HG03139 (cell line): Measurements from ENCODE around the gene ARHGDIA.

ENCODE experiments used
- ATAC-seq: cut with Tn5 transposase; IDR thresholded peaks from one replicate; pipeline ENCODE4 v1.9.1; 2021; ENCODE audit not compliant: unreplicated experiment

ARHGDIA gene

GRCh38 chr17:81870981-81871386, at the start of gene ARHGDIA:
ARHGDIA (minus strand) TSS chr17:81871337; CDS start chr17:81869930, 1,407 bp downstream.
- ATAC-seq, result no peak

GRCh38 chr17:81918832-81919545, 47.9 kb upstream of the ARHGDIA start:
- ATAC-seq, result no peak

GRCh38 chr17:81918333-81918669, 47.2 kb upstream of the ARHGDIA start:
- ATAC-seq, result peak; percentile 5

- ATAC-seq, result peak; percentile 51
These were observed 46.6 kb upstream of the ARHGDIA start, which contains the start of gene SIRT7 for GRCh38 chr17:81917565-81918332. SIRT7 (minus strand) TSS chr17:81918176; CDS start chr17:81918131, 45 bp downstream.

- no peak for ATAC-seq
These were observed 45.3 kb upstream of the ARHGDIA start for GRCh38 chr17:81916234-81917001.

GRCh38 chr17:81915331-81915730, 44.2 kb upstream of the ARHGDIA start:
- ATAC-seq, result no peak

GRCh38 chr17:81914103-81914850, 43.1 kb upstream of the ARHGDIA start:
- no peak for ATAC-seq

- ATAC-seq, result no peak
These were observed 42.4 kb upstream of the ARHGDIA start for GRCh38 chr17:81913394-81914102.

GRCh38 chr17:81912441-81913309, 41.5 kb upstream of the ARHGDIA start:
- ATAC-seq, result no peak

GRCh38 chr17:81911969-81912368, 40.8 kb upstream of the ARHGDIA start:
- ATAC-seq, result no peak

GRCh38 chr17:81911277-81911961, 40.3 kb upstream of the ARHGDIA start, which contains the start of gene PCYT2:
PCYT2 (minus strand) TSS chr17:81911399; CDS start chr17:81911355, 44 bp downstream.
- ATAC-seq, result peak; percentile 53

- peak; percentile 16 for ATAC-seq
These were observed 39.7 kb upstream of the ARHGDIA start for GRCh38 chr17:81910840-81911276.

- ATAC-seq, result no peak
These were observed 39.1 kb upstream of the ARHGDIA start for GRCh38 chr17:81909966-81910839.

- no peak for ATAC-seq
These were observed 38.1 kb upstream of the ARHGDIA start for GRCh38 chr17:81909231-81909630.

- no peak for ATAC-seq
These were observed 37.7 kb upstream of the ARHGDIA start for GRCh38 chr17:81908793-81909192.

GRCh38 chr17:81907219-81908145, 36.3 kb upstream of the ARHGDIA start:
- ATAC-seq, result no peak
